Testis (tissue), 2 donors: ENCODE results near the gene UBAP2L.
"Not testable (repeated sequence)": the region's sequence is repeated elsewhere in the genome, so short reads cannot be mapped to it uniquely, and the experiment has no call there.

Experiments used
- CTCF ChIP-seq, 3 experiments: fragments of 450-650 bp in 2 of 3; fragments of 200-600 bp in 1 of 3; sonication (generic) in 1 of 3; IDR thresholded peaks; one replicate each; pipeline ENCODE4 v1.5.1; 2016 to 2019; ENCODE audit warnings: antibody characterized with exemption in 3 of 3, mild to moderate bottlenecking in 2 of 3, moderate library complexity in 1 of 3
- POLR2A ChIP-seq: fragments of 450-650 bp; IDR thresholded peaks from one replicate; pipeline ENCODE4 v1.6.1; 2017; ENCODE audit warnings: antibody characterized with exemption, mild to moderate bottlenecking, moderate library complexity

GRCh38 chr1:154307670-154308270 is 87.0 kb downstream of the UBAP2L start:
- TF ChIP-seq CTCF (IDR thresholded peaks at IDR 0.05); POLR2A: not testable (repeated sequence)
